ENCODE results near the gene CAPN1. TPM values are rescaled to one million over a fixed set of nuclear protein-coding genes. Genes with fewer than 3 reads are reported as not detected.

CAPN1 gene
- total and polyA plus RNA-seq, 9 of the 15 experiments (the other 6 are each of a cell fraction or from before 2014, with no cell fraction given) = 3.5 to 199 (median 61.6) TPM

DNA sequence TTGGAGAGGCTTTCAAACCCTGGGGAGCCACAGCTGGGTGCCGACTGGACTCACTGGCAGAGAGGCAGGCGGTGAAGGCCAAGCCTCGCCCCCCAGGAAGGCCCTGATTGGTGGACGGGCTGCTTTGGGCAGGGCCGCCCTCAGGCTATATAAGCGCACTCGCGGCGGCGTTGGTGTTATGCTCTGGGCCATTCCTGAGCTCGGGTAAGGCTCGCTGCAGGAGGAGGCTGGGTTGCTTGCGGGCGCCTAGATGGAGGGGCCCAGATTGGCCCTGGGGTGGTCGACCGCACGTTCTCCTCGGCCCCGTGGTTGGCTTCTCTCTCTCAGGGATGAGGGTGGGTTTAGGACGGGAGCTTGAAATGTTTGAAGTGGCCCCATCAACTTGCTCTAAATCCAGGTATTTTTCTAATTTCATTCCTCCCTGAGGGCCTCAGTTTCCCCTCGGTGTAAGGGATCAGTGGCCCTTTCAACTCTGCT, 11.6 kb upstream of the CAPN1 start, which contains the start of gene SPDYC (continued):
- TF ChIP-seq, protein P1, sequence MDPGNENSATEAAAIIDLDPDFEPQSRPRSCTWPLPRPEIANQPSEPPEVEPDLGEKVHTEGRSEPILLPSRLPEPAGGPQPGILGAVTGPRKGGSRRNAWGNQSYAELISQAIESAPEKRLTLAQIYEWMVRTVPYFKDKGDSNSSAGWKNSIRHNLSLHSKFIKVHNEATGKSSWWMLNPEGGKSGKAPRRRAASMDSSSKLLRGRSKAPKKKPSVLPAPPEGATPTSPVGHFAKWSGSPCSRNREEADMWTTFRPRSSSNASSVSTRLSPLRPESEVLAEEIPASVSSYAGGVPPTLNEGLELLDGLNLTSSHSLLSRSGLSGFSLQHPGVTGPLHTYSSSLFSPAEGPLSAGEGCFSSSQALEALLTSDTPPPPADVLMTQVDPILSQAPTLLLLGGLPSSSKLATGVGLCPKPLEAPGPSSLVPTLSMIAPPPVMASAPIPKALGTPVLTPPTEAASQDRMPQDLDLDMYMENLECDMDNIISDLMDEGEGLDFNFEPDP (CRISPR knock-in tag; IDR thresholded peaks at IDR 0.05) = no peak
- TF ChIP-seq BRD9 (IDR thresholded peaks at IDR 0.05; ENCODE audit: low read depth, partially characterized antibody) (no peak), ETS2 (tag; IDR thresholded peaks at IDR 0.05; ENCODE audit: borderline replicate concordance, poor library complexity, severe bottlenecking) (no peak), RUNX1 (IDR thresholded peaks at IDR 0.05; ENCODE audit: low read depth) (0 out of 2 replicates have a peak, but pooled peaks have one; percentile 17), HOXB6 (CRISPR knock-in tag; IDR thresholded peaks at IDR 0.05; ENCODE audit: borderline replicate concordance) (no peak), EP400 (IDR thresholded peaks at IDR 0.05) (peak; percentile 54; the same call in 1 of the 2 replicates), MCM5 (IDR thresholded peaks at IDR 0.05; ENCODE audit: low read depth) (no peak), RFX1 (IDR thresholded peaks at IDR 0.05) (no peak), BMI1 (IDR thresholded peaks at IDR 0.05; ENCODE audit: low read length) (no peak), NCOA6 (IDR thresholded peaks at IDR 0.05) (no peak), CBX1 (IDR thresholded peaks at IDR 0.05; ENCODE audit: low read depth) (peak; percentile 94), HNRNPLL (IDR thresholded peaks at IDR 0.05; ENCODE audit: low read depth, low read length, poor library complexity, severe bottlenecking) (peak; percentile 44), TBP (optimal IDR thresholded peaks at IDR 0.05; ENCODE audit: low read depth, low read length) (peak; percentile 99), ILF3 (IDR thresholded peaks at IDR 0.05; ENCODE audit: borderline replicate concordance) (no peak), MED1 (CRISPR knock-in tag; IDR thresholded peaks at IDR 0.05; ENCODE audit: borderline replicate concordance) (no peak), TEAD1 (CRISPR knock-in tag; IDR thresholded peaks at IDR 0.05) (0 out of 4 replicates have a peak, but pooled peaks of 1 of the 2 experiments have one; percentile 30), SMARCA5 (IDR thresholded peaks at IDR 0.05) (no peak), ZNF175 (CRISPR knock-in tag; IDR thresholded peaks at IDR 0.05; ENCODE audit: low read depth) (no peak), ASH1L (IDR thresholded peaks at IDR 0.05; ENCODE audit: borderline replicate concordance, low read depth, partially characterized antibody) (no peak), SMARCE1 (IDR thresholded peaks at IDR 0.05) (no peak)
- TF ChIP-seq, protein P2, sequence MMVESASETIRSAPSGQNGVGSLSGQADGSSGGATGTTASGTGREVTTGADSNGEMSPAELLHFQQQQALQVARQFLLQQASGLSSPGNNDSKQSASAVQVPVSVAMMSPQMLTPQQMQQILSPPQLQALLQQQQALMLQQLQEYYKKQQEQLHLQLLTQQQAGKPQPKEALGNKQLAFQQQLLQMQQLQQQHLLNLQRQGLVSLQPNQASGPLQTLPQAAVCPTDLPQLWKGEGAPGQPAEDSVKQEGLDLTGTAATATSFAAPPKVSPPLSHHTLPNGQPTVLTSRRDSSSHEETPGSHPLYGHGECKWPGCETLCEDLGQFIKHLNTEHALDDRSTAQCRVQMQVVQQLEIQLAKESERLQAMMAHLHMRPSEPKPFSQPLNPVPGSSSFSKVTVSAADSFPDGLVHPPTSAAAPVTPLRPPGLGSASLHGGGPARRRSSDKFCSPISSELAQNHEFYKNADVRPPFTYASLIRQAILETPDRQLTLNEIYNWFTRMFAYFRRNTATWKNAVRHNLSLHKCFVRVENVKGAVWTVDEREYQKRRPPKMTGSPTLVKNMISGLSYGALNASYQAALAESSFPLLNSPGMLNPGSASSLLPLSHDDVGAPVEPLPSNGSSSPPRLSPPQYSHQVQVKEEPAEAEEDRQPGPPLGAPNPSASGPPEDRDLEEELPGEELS (CRISPR knock-in tag; IDR thresholded peaks at IDR 0.05; ENCODE audit: borderline replicate concordance) = no peak
- TF ChIP-seq, protein P3, sequence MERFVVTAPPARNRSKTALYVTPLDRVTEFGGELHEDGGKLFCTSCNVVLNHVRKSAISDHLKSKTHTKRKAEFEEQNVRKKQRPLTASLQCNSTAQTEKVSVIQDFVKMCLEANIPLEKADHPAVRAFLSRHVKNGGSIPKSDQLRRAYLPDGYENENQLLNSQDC (CRISPR knock-in tag; IDR thresholded peaks at IDR 0.05) = peak; percentile 81; the same call in 1 of the 2 replicates
- TF ChIP-seq, protein P4, sequence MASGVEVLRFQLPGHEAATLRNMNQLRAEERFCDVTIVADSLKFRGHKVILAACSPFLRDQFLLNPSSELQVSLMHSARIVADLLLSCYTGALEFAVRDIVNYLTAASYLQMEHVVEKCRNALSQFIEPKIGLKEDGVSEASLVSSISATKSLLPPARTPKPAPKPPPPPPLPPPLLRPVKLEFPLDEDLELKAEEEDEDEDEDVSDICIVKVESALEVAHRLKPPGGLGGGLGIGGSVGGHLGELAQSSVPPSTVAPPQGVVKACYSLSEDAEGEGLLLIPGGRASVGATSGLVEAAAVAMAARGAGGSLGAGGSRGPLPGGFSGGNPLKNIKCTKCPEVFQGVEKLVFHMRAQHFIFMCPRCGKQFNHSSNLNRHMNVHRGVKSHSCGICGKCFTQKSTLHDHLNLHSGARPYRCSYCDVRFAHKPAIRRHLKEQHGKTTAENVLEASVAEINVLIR (CRISPR knock-in tag; IDR thresholded peaks at IDR 0.05) = no peak
- TF ChIP-seq, protein P5, sequence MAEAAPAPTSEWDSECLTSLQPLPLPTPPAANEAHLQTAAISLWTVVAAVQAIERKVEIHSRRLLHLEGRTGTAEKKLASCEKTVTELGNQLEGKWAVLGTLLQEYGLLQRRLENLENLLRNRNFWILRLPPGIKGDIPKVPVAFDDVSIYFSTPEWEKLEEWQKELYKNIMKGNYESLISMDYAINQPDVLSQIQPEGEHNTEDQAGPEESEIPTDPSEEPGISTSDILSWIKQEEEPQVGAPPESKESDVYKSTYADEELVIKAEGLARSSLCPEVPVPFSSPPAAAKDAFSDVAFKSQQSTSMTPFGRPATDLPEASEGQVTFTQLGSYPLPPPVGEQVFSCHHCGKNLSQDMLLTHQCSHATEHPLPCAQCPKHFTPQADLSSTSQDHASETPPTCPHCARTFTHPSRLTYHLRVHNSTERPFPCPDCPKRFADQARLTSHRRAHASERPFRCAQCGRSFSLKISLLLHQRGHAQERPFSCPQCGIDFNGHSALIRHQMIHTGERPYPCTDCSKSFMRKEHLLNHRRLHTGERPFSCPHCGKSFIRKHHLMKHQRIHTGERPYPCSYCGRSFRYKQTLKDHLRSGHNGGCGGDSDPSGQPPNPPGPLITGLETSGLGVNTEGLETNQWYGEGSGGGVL (CRISPR knock-in tag; IDR thresholded peaks at IDR 0.05) = no peak

Data from K562 (cell line).